LNCaP clone FGC (cell line): ENCODE measurements around the gene KBTBD6.

Experiments
- DNase-seq: peaks from one replicate; pipeline ENCODE4 v3.0.0-alpha.2; 2011; ENCODE audit warnings: low read depth
- H3K4me3 ChIP-seq: 2 replicates; pipeline ENCODE4 v1.5.1; 2011; ENCODE audit warnings: mild to moderate bottlenecking, low read depth, low read length, control low read depth
- TF ChIP-seq, protein P1 (sequence below): IDR thresholded peaks from 2 replicates; pipeline ENCODE4 v1.5.1; 2012; ENCODE audit warnings: mild to moderate bottlenecking; ENCODE audit not compliant: control insufficient read depth, insufficient read depth; ENCODE audit errors: extremely low read depth

The KBTBD6 gene

GRCh38 chr13:41145136-41145908, 12.7 kb upstream of the KBTBD6 start:
- TF ChIP-seq, protein P1, sequence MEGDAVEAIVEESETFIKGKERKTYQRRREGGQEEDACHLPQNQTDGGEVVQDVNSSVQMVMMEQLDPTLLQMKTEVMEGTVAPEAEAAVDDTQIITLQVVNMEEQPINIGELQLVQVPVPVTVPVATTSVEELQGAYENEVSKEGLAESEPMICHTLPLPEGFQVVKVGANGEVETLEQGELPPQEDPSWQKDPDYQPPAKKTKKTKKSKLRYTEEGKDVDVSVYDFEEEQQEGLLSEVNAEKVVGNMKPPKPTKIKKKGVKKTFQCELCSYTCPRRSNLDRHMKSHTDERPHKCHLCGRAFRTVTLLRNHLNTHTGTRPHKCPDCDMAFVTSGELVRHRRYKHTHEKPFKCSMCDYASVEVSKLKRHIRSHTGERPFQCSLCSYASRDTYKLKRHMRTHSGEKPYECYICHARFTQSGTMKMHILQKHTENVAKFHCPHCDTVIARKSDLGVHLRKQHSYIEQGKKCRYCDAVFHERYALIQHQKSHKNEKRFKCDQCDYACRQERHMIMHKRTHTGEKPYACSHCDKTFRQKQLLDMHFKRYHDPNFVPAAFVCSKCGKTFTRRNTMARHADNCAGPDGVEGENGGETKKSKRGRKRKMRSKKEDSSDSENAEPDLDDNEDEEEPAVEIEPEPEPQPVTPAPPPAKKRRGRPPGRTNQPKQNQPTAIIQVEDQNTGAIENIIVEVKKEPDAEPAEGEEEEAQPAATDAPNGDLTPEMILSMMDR = no peak
- H3K4me3 ChIP-seq = no peak overlapping the region
- no peak for DNase-seq

- no peak for DNase-seq
- TF ChIP-seq, protein P1 = no peak
- H3K4me3 ChIP-seq = no peak overlapping the region
Measured at GRCh38 chr13:41144576-41144975, 12.0 kb upstream of the KBTBD6 start.

DNA sequence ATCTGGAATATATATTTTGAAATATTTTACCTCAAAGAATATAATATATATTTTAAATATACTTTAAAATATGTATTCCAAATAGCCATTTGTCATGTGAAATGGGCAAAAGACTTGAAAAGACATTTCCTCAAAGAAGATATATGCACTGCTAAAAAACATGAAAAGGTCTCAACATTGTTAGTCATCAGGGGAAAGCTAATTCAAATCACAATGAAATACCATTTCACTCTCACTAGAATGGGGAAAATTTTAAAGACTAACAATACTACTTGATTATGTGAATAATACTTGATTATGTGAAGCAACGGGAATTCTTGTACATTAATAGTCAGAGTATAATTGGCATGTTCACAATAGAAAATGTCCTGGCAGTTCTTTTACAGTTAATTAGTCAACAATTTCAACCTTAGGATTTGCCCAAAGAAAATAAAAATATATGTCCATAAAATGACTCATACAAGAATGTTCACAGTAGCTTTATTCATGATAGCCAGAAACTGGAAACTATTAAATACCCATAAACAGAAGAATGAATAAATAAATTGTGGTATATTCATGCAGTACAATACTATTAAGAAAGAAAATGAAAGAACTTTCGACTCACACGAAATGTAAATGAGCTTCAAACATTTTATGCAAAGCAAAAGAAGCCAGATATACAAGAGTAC, 6.8 kb upstream of the KBTBD6 start:
- TF ChIP-seq, protein P1 = no peak
- H3K4me3 ChIP-seq = 0 out of 2 replicates have a peak overlapping the region, but pooled peaks have one; percentile 9
- no peak for DNase-seq

GRCh38 chr13:41137951-41138350, 5.3 kb upstream of the KBTBD6 start:
- no peak overlapping the region for H3K4me3 ChIP-seq
- TF ChIP-seq, protein P1 = no peak
- DNase-seq = no peak

DNA sequence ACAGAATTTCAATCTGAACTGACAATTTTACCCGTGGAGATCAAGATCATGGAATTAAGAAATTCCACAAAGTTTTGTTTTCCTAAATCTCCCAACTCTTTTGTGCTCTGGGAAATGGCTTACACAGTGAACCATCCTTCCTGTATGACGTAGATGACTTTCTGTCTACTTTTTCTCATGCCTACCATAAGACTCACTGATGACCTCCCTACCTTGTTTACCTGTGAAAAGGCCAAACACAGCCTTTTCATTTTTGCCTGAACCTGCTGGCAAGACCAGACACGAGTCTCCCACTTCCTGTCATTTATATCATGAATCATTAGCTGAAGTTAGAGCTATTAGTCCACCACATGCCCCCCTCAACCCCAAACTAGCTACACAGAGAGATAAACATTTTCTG, 4.6 kb upstream of the KBTBD6 start:
- TF ChIP-seq, protein P1 = no peak
- no peak for DNase-seq
- no peak overlapping the region for H3K4me3 ChIP-seq

DNA sequence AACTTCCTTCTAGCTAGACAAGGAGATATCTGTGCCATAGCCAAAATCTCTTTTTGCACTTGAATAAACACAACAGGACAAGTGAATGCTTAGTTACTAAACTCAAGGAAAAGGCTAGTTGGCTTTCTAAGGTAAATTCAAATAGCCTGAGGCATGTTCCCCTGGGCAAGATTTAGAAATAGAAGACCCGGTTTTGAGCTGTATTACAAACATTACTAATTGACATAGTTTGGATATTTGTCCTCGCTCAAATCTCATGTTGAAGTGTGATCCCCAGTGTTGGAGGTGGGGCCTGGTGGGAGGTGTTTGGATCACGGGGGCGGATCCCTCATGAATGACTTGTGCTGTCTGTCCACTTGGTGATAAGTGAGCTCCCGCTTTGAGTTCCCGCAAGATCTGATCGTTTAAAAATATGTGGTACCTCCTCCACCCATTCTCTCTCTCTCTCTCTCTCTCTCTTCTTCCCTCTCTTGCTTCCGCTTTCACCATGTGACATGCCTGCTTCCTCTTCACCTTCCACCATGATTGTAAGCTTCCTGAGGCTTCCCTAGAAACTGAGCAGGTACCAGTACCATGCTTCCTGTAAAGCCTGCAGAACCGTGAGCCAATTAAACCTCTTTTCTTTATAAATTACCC, 3.9 kb upstream of the KBTBD6 start:
- no peak overlapping the region for H3K4me3 ChIP-seq
- TF ChIP-seq, protein P1 = no peak
- DNase-seq = no peak
